ENCODE measurements around the gene ZNF273.

ZNF273 gene

GRCh38 chr7:64880322-64881297 lies 22.5 kb upstream of the ZNF273 start:
- H3K4me3 ChIP-seq (ENCODE audit: control insufficient read depth, low read depth, low read length) = no peak overlapping the region
- DNase-seq (ENCODE audit: low read depth) = no peak
- TF ChIP-seq, protein P1, sequence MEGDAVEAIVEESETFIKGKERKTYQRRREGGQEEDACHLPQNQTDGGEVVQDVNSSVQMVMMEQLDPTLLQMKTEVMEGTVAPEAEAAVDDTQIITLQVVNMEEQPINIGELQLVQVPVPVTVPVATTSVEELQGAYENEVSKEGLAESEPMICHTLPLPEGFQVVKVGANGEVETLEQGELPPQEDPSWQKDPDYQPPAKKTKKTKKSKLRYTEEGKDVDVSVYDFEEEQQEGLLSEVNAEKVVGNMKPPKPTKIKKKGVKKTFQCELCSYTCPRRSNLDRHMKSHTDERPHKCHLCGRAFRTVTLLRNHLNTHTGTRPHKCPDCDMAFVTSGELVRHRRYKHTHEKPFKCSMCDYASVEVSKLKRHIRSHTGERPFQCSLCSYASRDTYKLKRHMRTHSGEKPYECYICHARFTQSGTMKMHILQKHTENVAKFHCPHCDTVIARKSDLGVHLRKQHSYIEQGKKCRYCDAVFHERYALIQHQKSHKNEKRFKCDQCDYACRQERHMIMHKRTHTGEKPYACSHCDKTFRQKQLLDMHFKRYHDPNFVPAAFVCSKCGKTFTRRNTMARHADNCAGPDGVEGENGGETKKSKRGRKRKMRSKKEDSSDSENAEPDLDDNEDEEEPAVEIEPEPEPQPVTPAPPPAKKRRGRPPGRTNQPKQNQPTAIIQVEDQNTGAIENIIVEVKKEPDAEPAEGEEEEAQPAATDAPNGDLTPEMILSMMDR (conservative IDR thresholded peaks at IDR 0.05; ENCODE audit: control insufficient read depth, insufficient read depth, low read depth, low read length) = no peak

DNA sequence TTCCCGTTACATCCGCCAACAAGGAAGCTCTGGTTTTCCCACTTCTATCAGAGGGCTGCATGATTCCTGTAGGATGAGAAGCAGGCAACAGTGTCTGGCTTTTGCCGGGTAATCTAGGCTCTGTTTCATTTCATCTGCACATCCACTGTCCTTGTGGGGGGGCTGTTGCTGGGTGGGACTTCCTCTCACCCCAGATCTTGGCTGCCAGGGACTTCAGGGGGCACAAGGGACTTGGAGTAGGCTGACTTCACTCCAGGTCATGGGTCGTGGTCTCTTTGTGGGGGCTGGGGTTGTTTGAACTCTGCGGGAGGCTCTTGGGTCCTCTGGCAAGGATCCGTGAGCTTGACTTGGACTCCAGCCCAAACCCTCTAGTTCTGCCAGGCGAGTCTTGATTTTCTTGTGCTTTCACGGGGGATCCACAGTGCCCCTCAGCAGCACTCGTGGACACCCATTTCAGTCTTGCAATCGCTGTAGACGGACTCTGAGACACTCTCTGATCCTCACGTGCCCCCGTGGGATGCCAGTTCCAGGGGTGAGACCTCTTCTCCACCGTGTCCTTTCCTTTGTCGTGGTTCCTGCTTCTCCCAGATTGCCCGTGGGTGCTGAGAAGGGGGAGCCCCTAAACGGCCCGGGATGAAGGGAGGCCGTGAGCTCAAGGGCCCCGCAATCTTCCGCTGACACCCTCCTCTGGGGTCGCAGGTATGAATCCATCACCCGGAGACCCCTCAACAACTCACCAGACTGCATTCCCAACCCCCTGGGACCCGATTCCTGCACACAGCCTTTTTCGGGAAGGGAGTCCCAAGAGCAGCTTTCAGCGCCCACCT lies 21.4 kb upstream of the ZNF273 start:
- H3K4me3 ChIP-seq (ENCODE audit: control insufficient read depth, low read depth, low read length) = peak overlapping the region; percentile 40
- DNase-seq (ENCODE audit: low read depth) = no peak
- TF ChIP-seq, protein P1 (conservative IDR thresholded peaks at IDR 0.05; ENCODE audit: control insufficient read depth, insufficient read depth, low read depth, low read length) = no peak

DNA sequence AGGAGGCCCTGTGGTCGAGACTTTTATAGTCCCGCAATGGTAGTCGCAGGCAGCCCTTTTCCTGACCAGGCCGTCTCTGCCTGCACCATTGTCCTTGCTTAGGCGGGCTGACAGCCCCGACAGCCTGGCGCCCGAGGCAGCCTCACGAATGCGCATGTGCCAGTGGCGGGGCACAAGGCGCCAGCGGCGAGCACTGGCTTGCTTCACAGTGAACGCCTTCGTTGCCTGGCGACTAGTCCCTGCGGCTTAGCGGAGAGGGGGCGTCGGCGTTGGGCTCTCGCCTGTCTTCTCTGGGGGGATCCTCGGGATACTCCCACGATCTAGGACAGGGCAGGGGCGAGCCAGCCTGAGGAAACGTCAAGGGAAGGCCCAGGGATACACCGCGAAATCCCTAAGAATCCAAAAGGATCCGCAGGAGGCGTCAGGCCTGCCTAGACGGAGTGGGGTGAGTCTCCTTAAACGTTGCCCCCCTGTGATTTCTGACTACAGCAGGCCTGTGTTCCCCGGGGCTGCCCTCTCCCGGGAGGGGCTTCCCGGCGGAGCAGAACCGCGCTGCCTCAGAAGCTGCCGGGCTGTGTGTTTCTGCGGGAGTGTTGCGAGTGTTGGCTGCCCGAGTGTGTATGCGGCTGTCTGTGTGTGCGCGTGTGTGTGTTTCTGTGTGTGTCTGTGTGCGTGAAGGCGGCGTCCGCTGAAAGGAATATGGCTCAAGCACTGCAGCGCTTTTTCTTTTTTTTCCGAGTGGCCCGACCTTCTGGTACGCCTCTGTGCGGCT lies 20.5 kb upstream of the ZNF273 start:
- TF ChIP-seq, protein P1 (conservative IDR thresholded peaks at IDR 0.05; ENCODE audit: control insufficient read depth, insufficient read depth, low read depth, low read length) = no peak
- DNase-seq (ENCODE audit: low read depth) = peak; percentile 44
- H3K4me3 ChIP-seq (ENCODE audit: control insufficient read depth, low read depth, low read length) = peak overlapping the region; percentile 40

GRCh38 chr7:64883113-64883905 lies 19.8 kb upstream of the ZNF273 start:
- TF ChIP-seq, protein P1 (conservative IDR thresholded peaks at IDR 0.05; ENCODE audit: control insufficient read depth, insufficient read depth, low read depth, low read length) = no peak
- DNase-seq (ENCODE audit: low read depth) = no peak
- peak overlapping the region; percentile 40 for H3K4me3 ChIP-seq (ENCODE audit: control insufficient read depth, low read depth, low read length)

GRCh38 chr7:64884085-64884912 lies 18.8 kb upstream of the ZNF273 start:
- DNase-seq (ENCODE audit: low read depth) = no peak
- no peak overlapping the region for H3K4me3 ChIP-seq (ENCODE audit: control insufficient read depth, low read depth, low read length)
- TF ChIP-seq, protein P1 (conservative IDR thresholded peaks at IDR 0.05; ENCODE audit: control insufficient read depth, insufficient read depth, low read depth, low read length) = no peak
